Measurements from ENCODE around the gene CDK14. TPM values are rescaled to one million over a fixed set of nuclear protein-coding genes. Genes with fewer than 3 reads are reported as not detected.

CDK14 gene
- total and polyA plus RNA-seq, 10 of the 15 experiments (the other 5 are each of a cell fraction or from before 2014, with no cell fraction given), result 6.5 to 61.3 (median 24.2) TPM

DNA sequence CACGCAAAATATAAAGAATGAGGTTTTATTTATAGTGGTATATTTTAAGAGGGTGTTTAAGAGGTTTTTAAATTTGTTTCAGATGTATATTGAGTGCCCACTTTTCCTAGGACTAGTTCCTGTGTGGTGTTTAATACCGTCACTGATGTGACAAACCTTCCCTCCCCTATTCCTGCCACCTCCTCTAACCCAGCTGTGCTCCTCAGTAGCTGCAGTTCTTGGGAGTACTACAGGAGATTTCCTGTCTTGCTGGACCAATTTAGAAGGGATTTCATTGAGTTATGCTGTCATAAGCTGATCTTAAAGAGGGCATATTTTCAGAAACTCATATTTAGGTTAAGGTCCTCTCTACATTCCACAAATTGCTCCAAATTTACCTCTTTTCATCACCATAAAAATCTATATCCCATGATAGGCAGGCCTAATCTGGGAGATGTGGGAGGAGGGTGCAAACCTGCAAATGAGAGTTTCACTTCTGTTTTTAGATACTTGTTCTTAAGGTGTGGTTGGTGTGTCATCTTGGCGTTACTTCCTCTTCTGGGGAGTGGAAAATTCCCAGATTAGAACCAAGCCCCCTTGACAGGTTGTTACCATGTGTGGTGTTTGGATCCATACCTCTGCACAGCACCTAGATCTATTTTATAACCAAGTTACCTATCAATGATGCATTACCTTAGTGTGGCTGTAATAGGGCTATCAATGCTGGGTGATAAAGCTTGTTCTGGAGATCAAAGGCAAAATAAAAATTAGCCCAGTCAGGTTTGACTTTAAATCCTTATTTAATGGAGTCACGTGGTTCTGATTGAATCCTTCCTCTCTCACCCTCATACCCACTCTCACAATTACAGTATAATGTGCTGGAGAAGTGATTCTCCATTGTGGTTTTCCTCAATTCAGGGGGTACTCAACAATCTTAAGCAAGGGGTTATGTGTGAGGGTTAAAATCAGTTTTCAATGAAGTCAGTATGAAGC is 141.1 kb downstream of the CDK14 start (continued):
- TF ChIP-seq, protein P1, sequence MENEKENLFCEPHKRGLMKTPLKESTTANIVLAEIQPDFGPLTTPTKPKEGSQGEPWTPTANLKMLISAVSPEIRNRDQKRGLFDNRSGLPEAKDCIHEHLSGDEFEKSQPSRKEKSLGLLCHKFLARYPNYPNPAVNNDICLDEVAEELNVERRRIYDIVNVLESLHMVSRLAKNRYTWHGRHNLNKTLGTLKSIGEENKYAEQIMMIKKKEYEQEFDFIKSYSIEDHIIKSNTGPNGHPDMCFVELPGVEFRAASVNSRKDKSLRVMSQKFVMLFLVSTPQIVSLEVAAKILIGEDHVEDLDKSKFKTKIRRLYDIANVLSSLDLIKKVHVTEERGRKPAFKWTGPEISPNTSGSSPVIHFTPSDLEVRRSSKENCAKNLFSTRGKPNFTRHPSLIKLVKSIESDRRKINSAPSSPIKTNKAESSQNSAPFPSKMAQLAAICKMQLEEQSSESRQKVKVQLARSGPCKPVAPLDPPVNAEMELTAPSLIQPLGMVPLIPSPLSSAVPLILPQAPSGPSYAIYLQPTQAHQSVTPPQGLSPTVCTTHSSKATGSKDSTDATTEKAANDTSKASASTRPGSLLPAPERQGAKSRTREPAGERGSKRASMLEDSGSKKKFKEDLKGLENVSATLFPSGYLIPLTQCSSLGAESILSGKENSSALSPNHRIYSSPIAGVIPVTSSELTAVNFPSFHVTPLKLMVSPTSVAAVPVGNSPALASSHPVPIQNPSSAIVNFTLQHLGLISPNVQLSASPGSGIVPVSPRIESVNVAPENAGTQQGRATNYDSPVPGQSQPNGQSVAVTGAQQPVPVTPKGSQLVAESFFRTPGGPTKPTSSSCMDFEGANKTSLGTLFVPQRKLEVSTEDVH (IDR thresholded peaks at IDR 0.05; ENCODE audit: low read depth, partially characterized antibody), result peak; percentile 56
- TF ChIP-seq, protein P2, sequence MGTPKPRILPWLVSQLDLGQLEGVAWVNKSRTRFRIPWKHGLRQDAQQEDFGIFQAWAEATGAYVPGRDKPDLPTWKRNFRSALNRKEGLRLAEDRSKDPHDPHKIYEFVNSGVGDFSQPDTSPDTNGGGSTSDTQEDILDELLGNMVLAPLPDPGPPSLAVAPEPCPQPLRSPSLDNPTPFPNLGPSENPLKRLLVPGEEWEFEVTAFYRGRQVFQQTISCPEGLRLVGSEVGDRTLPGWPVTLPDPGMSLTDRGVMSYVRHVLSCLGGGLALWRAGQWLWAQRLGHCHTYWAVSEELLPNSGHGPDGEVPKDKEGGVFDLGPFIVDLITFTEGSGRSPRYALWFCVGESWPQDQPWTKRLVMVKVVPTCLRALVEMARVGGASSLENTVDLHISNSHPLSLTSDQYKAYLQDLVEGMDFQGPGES (IDR thresholded peaks at IDR 0.05), result no peak
- TF ChIP-seq CHD2 (IDR thresholded peaks at IDR 0.05; ENCODE audit: borderline replicate concordance, low read depth, low read length), result peak; percentile 87; the same call in 1 of the 2 replicates
- TF ChIP-seq MEF2B (IDR thresholded peaks at IDR 0.05; ENCODE audit: partially characterized antibody, poor library complexity, severe bottlenecking), result peak; percentile 92
- TF ChIP-seq BRCA1 (IDR thresholded peaks at IDR 0.05; ENCODE audit: low read depth, low read length), result no peak
- TF ChIP-seq, protein P3, sequence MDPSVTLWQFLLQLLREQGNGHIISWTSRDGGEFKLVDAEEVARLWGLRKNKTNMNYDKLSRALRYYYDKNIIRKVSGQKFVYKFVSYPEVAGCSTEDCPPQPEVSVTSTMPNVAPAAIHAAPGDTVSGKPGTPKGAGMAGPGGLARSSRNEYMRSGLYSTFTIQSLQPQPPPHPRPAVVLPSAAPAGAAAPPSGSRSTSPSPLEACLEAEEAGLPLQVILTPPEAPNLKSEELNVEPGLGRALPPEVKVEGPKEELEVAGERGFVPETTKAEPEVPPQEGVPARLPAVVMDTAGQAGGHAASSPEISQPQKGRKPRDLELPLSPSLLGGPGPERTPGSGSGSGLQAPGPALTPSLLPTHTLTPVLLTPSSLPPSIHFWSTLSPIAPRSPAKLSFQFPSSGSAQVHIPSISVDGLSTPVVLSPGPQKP (IDR thresholded peaks at IDR 0.05; ENCODE audit: low read depth, low read length), result no peak
- TF ChIP-seq MTA2 (IDR thresholded peaks at IDR 0.05; ENCODE audit: low read depth), result peak; percentile 100
- no peak for TF ChIP-seq NFXL1 (IDR thresholded peaks at IDR 0.05; ENCODE audit: borderline replicate concordance)
- TF ChIP-seq NFYB (IDR thresholded peaks at IDR 0.05; ENCODE audit: insufficient read depth, low read depth, low read length), result no peak
- peak; percentile 44; the same call in 1 of the 2 replicates for TF ChIP-seq GABPA (IDR thresholded peaks at IDR 0.05; ENCODE audit: low read depth)
- TF ChIP-seq, protein P4, sequence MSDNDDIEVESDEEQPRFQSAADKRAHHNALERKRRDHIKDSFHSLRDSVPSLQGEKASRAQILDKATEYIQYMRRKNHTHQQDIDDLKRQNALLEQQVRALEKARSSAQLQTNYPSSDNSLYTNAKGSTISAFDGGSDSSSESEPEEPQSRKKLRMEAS (IDR thresholded peaks at IDR 0.05; ENCODE audit: low read depth, low read length), result no peak
- TF ChIP-seq EP300 (IDR thresholded peaks at IDR 0.05; ENCODE audit: borderline replicate concordance in 1 of 2, control insufficient read depth in 1 of 2, low read depth in 2 of 2, low read length in 2 of 2), result peak; percentile 86 to 99
- TF ChIP-seq, protein P5, sequence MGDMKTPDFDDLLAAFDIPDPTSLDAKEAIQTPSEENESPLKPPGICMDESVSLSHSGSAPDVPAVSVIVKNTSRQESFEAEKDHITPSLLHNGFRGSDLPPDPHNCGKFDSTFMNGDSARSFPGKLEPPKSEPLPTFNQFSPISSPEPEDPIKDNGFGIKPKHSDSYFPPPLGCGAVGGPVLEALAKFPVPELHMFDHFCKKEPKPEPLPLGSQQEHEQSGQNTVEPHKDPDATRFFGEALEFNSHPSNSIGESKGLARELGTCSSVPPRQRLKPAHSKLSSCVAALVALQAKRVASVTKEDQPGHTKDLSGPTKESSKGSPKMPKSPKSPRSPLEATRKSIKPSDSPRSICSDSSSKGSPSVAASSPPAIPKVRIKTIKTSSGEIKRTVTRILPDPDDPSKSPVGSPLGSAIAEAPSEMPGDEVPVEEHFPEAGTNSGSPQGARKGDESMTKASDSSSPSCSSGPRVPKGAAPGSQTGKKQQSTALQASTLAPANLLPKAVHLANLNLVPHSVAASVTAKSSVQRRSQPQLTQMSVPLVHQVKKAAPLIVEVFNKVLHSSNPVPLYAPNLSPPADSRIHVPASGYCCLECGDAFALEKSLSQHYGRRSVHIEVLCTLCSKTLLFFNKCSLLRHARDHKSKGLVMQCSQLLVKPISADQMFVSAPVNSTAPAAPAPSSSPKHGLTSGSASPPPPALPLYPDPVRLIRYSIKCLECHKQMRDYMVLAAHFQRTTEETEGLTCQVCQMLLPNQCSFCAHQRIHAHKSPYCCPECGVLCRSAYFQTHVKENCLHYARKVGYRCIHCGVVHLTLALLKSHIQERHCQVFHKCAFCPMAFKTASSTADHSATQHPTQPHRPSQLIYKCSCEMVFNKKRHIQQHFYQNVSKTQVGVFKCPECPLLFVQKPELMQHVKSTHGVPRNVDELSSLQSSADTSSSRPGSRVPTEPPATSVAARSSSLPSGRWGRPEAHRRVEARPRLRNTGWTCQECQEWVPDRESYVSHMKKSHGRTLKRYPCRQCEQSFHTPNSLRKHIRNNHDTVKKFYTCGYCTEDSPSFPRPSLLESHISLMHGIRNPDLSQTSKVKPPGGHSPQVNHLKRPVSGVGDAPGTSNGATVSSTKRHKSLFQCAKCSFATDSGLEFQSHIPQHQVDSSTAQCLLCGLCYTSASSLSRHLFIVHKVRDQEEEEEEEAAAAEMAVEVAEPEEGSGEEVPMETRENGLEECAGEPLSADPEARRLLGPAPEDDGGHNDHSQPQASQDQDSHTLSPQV (IDR thresholded peaks at IDR 0.05), result no peak
- TF ChIP-seq SRF (IDR thresholded peaks at IDR 0.05; ENCODE audit: low read depth in 2 of 2, low read length in 2 of 2), result peak in 1 of 2 experiments; percentile 22; a peak in 1 of 4 replicates
- no peak for TF ChIP-seq POLR2AphosphoS5 (IDR thresholded peaks at IDR 0.05; ENCODE audit: low read length)
- peak; percentile 88; the same call in 1 of the 2 replicates for TF ChIP-seq NBN (IDR thresholded peaks at IDR 0.05)
- peak; percentile 99 for TF ChIP-seq IRF4 (IDR thresholded peaks at IDR 0.05; ENCODE audit: low read depth, low read length)
- TF ChIP-seq FOS (IDR thresholded peaks at IDR 0.05; ENCODE audit: borderline replicate concordance, extremely low read depth, insufficient read length), result no peak

Data from GM12878 (cell line).